SK-N-SH (cell line): Measurements from ENCODE around the gene TEX50. TPM values are rescaled to one million over a fixed set of nuclear protein-coding genes. Genes with fewer than 3 reads are reported as not detected.

Source experiments
- CTCF ChIA-PET: fragments of 300-600, 350-600 bp; formaldehyde crosslinking; extraction: SDS; loops from one replicate; lab custom pipeline; 2021; lab: Yijun Ruan, JAX
- POLR2A ChIA-PET: fragments of 350-600 bp; sonication (Branson Sonifier 250); formaldehyde crosslinking; extraction: SDS; loops from one replicate; lab custom pipeline; 2020; ENCODE audit warnings: antibody characterized with exemption, inconsistent platforms; lab: Yijun Ruan, JAX
- DNase-seq: peaks from one replicate; pipeline ENCODE4 v3.0.0; 2012
- H2AFZ ChIP-seq: fragments of 200-600 bp; sonication (generic); 2 replicates; pipeline ENCODE4 v1.8.1; 2016; ENCODE audit warnings: antibody characterized with exemption, mild to moderate bottlenecking, low read depth
- H3F3A ChIP-seq: fragments of 200-600 bp; sonication (generic); replicated peaks from 2 replicates; pipeline ENCODE3; 2016; ENCODE audit warnings: antibody characterized with exemption, mild to moderate bottlenecking; ENCODE audit not compliant: insufficient read depth
- H3K27ac ChIP-seq, 2 experiments: fragments of 200-500 bp in 1 of 2; fragments of 200-600 bp in 1 of 2; sonication (Bioruptor generic) in 1 of 2; sonication (generic), shearing (Covaris generic) in 1 of 2; 2 replicates each; pipeline versions ENCODE4 v1.5.1 to v1.6.1; 2014 to 2016; ENCODE audit warnings: low read depth in 2 of 2, inconsistent platforms in 1 of 2, low read length in 1 of 2, mild to moderate bottlenecking in 1 of 2, mixed read lengths in 1 of 2
- H3K27me3 ChIP-seq: fragments of 200-600 bp; sonication (generic), shearing (Covaris generic); 2 replicates; pipeline ENCODE4 v1.6.1; 2016; ENCODE audit warnings: mixed run types; ENCODE audit not compliant: insufficient read depth
- H3K36me3 ChIP-seq, 2 experiments: fragments of 200-500 bp in 1 of 2; fragments of 200-600 bp in 1 of 2; sonication (Bioruptor generic) in 1 of 2; sonication (generic) in 1 of 2; replicated peaks in 1 of 2; 2 replicates each; pipeline versions ENCODE3 to v1.5.1; 2014 to 2016; ENCODE audit warnings: low read length in 1 of 2, mild to moderate bottlenecking in 1 of 2; ENCODE audit not compliant: insufficient read depth in 2 of 2, control insufficient read depth in 1 of 2
- H3K4me1 ChIP-seq, 2 experiments: fragments of 200-500 bp in 1 of 2; fragments of 200-600 bp in 1 of 2; sonication (Bioruptor generic) in 1 of 2; sonication (generic), shearing (Covaris generic) in 1 of 2; 2 replicates each; pipeline versions ENCODE4 v1.5.1 to v1.6.1; 2014 to 2016; ENCODE audit warnings: low read depth in 1 of 2, low read length in 1 of 2, mixed run types in 1 of 2; ENCODE audit not compliant: insufficient read depth in 2 of 2, control insufficient read depth in 1 of 2
- H3K4me2 ChIP-seq: fragments of 200-600 bp; sonication (generic), shearing (Covaris generic); 2 replicates; pipeline ENCODE4 v1.6.1; 2017; ENCODE audit warnings: mixed run types
- H3K4me3 ChIP-seq, 2 experiments: fragments of 200-500 bp in 1 of 2; fragments of 200-600 bp in 1 of 2; sonication (Bioruptor generic) in 1 of 2; sonication (generic), shearing (Covaris generic) in 1 of 2; 2 replicates each; pipeline versions ENCODE4 v1.5.1 to v1.8.1; 2014 to 2016; ENCODE audit warnings: low read depth in 2 of 2, inconsistent platforms in 1 of 2, low read length in 1 of 2, mild to moderate bottlenecking in 1 of 2, mixed read lengths in 1 of 2, moderate library complexity in 1 of 2
- H3K79me2 ChIP-seq: fragments of 200-600 bp; sonication (generic); 2 replicates; pipeline ENCODE4 v1.8.1; 2017; ENCODE audit warnings: mild to moderate bottlenecking; ENCODE audit not compliant: insufficient read depth
- H3K9ac ChIP-seq: fragments of 200-600 bp; sonication (generic); 2 replicates; pipeline ENCODE4 v1.6.1; 2017; ENCODE audit warnings: mixed run types
- H3K9me2 ChIP-seq: fragments of 200-600 bp; sonication (generic); 2 replicates; pipeline ENCODE4 v1.6.1; 2017; ENCODE audit warnings: mixed run types
- H3K9me3 ChIP-seq: fragments of 200-600 bp; sonication (generic); 2 replicates; pipeline ENCODE4 v1.6.1; 2017; ENCODE audit warnings: mixed run types, mild to moderate bottlenecking, moderate library complexity
- H4K20me1 ChIP-seq: fragments of 200-600 bp; sonication (generic); 2 replicates; pipeline ENCODE4 v1.6.1; 2017; ENCODE audit warnings: mild to moderate bottlenecking, mixed run types; ENCODE audit not compliant: insufficient read depth
- ELF1 ChIP-seq: IDR thresholded peaks from 2 replicates; pipeline ENCODE4 v1.4.0; 2012
- EP300 ChIP-seq, 2 experiments: IDR thresholded peaks; 2 replicates each; pipeline versions ENCODE4 v1.4.0 to v1.6.1; 2012; ENCODE audit warnings: borderline replicate concordance in 1 of 2, low read depth in 1 of 2, low read length in 1 of 2
- EZH2phosphoT487 ChIP-seq: fragments of 200-600 bp; sonication (generic); IDR thresholded peaks from 2 replicates; pipeline ENCODE4 v1.6.1; 2017; ENCODE audit warnings: low read depth, mixed run types, mild to moderate bottlenecking, antibody characterized with exemption, moderate library complexity, borderline replicate concordance
- FOXM1 ChIP-seq: IDR thresholded peaks from 2 replicates; pipeline ENCODE4 v1.4.0; 2012; ENCODE audit warnings: low read depth, mild to moderate bottlenecking
- GABPA ChIP-seq: IDR thresholded peaks from 2 replicates; pipeline ENCODE4 v1.4.0; 2012; ENCODE audit warnings: low read depth, mild to moderate bottlenecking
- GATA2 ChIP-seq: sonication (generic); formaldehyde crosslinking; IDR thresholded peaks from 2 replicates; pipeline ENCODE4 v1.5.0; 2020; ENCODE audit warnings: mild to moderate bottlenecking, missing genetic modification reagents
- IRF3 ChIP-seq: fragments of 150-350 bp; IDR thresholded peaks from 2 replicates; pipeline ENCODE4 v1.6.1; 2016; ENCODE audit warnings: mild to moderate bottlenecking, low read depth, low read length
- JUND ChIP-seq: IDR thresholded peaks from 2 replicates; pipeline ENCODE4 v1.4.0; 2012
- MEF2A ChIP-seq: IDR thresholded peaks from 2 replicates; pipeline ENCODE4 v1.4.0; 2012; ENCODE audit warnings: low read depth, borderline replicate concordance
- POLR2AphosphoS5 ChIP-seq: IDR thresholded peaks from 2 replicates; pipeline ENCODE4 v1.6.1; 2012; ENCODE audit warnings: low read depth, low read length
- RCOR1 ChIP-seq: fragments of 150-350 bp; IDR thresholded peaks from 2 replicates; pipeline ENCODE4 v1.6.1; 2017; ENCODE audit warnings: antibody characterized with exemption, low read length
- SMC3 ChIP-seq: IDR thresholded peaks from 2 replicates; pipeline ENCODE4 v1.6.1; 2012; ENCODE audit warnings: low read depth, low read length, improper control_type of control experiment
- TEAD4 ChIP-seq: IDR thresholded peaks from 2 replicates; pipeline ENCODE4 v1.4.0; 2012; ENCODE audit warnings: mild to moderate bottlenecking, borderline replicate concordance; ENCODE audit not compliant: insufficient read depth
- USF2 ChIP-seq: fragments of 150-350 bp; IDR thresholded peaks from 2 replicates; pipeline ENCODE4 v1.6.1; 2017; ENCODE audit warnings: antibody characterized with exemption, low read length, low read depth, borderline replicate concordance
- YY1 ChIP-seq: IDR thresholded peaks from 2 replicates; pipeline ENCODE4 v1.4.0; 2012; ENCODE audit warnings: low read depth, mild to moderate bottlenecking
- WGBS: methylation state at CpG from one replicate; pipeline ENCODE4 v1.1.6; 2017; ENCODE audit warnings: low lambda C conversion rate; 5-methylcytosine and 5-hydroxymethylcytosine counted together
- polyA plus RNA-seq, 3 experiments: library from polyadenylated mRNA; depleted of rRNA; stranded (reverse); fragments of >200 nt; gene quantifications; 2 replicates each; pipeline ENCODE4 v1.2.3, GENCODE V29; 2012
- TF ChIP-seq, protein P1 (sequence below): IDR thresholded peaks from 2 replicates; pipeline ENCODE4 v1.4.0; 2012; ENCODE audit warnings: low read depth, borderline replicate concordance
- TF ChIP-seq, protein P2 (sequence below): IDR thresholded peaks from 2 replicates; pipeline ENCODE4; 2012

TEX50 gene
- polyA plus RNA-seq, 1 of the 3 experiments (the other 2 are of a cell fraction) = not detected

DNA sequence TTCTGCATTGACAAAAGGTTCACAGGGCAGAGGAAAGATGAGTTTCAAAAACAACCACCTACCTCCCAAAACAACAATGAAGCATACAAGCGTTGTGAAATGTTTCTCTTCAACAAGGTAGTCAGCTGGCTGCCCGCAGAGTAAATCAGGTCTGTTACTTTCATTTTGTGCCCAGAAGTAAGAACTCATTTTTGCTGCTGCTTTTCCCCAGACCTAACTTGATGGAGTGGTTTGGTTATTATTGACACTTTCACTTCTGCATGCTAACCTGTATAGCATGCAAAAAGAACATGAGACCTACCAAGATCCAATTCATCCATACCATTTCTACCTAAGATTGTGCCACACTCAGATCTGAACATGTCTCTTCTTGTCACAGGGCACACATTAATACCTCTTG is 33.5 kb upstream of the TEX50 start:
- Histone ChIP-seq H3K9me2 (no peaks in the 10 kb centered on the region), H2AFZ (no peak overlapping the region), H3K9ac (no peak overlapping the region), H3K4me2 (no peak overlapping the region), H3K79me2 (no peaks in the 10 kb centered on the region), H3K27ac (no peak overlapping the region), H3K4me3 (no peak overlapping the region), H3K4me1 (no peaks in the 10 kb centered on the region), H3F3A (no peaks in the 10 kb centered on the region), H3K36me3 (peaks cover 0 to 6% of the 10 kb centered on the region in 2 experiments), H3K9me3 (0 out of 2 replicates have a peak, but pooled peaks cover under 1% of the 10 kb centered on the region), H4K20me1 (no peaks in the 10 kb centered on the region), H3K27me3 (no peaks in the 10 kb centered on the region)
- TF ChIP-seq EP300 (IDR thresholded peaks at IDR 0.05; ENCODE audit: borderline replicate concordance in 1 of 2, low read depth in 1 of 2, low read length in 1 of 2) (no peak), GABPA (no peak), SMC3 (no peak), USF2 (no peak), IRF3 (no peak)
- TF ChIP-seq, protein P1, sequence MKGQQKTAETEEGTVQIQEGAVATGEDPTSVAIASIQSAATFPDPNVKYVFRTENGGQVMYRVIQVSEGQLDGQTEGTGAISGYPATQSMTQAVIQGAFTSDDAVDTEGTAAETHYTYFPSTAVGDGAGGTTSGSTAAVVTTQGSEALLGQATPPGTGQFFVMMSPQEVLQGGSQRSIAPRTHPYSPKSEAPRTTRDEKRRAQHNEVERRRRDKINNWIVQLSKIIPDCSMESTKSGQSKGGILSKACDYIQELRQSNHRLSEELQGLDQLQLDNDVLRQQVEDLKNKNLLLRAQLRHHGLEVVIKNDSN = no peak
- ChIA-PET CTCF (no interaction called here), POLR2A (no interaction called here)
- no peak for DNase-seq
- WGBS = 79% methylated on average over 2 of the region's 2 CpGs

GRCh38 chr1:173603056-173603591 is 32.0 kb upstream of the TEX50 start, which contains the start of gene SLC9C2:
Gene SLC9C2 (minus strand): TSS chr1:173603072. CDS start chr1:173601776, 1,296 bp downstream.
- POLR2A ChIA-PET = no interaction called here
- 73% methylated on average over 5 of the region's 5 CpGs for WGBS
- DNase-seq = no peak

More at GRCh38 chr1:173603056-173603591, 32.0 kb upstream of the TEX50 start, which contains the start of gene SLC9C2:
- no peak within 1 kb of the TSS for H3K9ac ChIP-seq
- no peaks in the 10 kb centered on the region for H3K36me3 ChIP-seq
- CTCF ChIA-PET = no interaction called here
- H3F3A ChIP-seq = no peaks in the 10 kb centered on the region
- no peaks in the 10 kb centered on the region for H3K9me3 ChIP-seq
- H3K4me2 ChIP-seq = no peak within 1 kb of the TSS
- H3K9me2 ChIP-seq = no peaks in the 10 kb centered on the region
- no peaks in the 10 kb centered on the region for H3K27me3 ChIP-seq
- no peak for TF ChIP-seq JUND
- TF ChIP-seq ELF1 = no peak
- TF ChIP-seq GATA2 (CRISPR knock-in tag) = no peak
- no peak for TF ChIP-seq TEAD4
- TF ChIP-seq EZH2phosphoT487 = no peak
- TF ChIP-seq RCOR1 = no peak
- no peak for TF ChIP-seq GABPA
- TF ChIP-seq, protein P2, sequence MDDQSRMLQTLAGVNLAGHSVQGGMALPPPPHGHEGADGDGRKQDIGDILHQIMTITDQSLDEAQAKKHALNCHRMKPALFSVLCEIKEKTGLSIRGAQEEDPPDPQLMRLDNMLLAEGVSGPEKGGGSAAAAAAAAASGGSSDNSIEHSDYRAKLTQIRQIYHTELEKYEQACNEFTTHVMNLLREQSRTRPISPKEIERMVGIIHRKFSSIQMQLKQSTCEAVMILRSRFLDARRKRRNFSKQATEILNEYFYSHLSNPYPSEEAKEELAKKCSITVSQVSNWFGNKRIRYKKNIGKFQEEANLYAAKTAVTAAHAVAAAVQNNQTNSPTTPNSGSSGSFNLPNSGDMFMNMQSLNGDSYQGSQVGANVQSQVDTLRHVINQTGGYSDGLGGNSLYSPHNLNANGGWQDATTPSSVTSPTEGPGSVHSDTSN = no peak
- no peak for TF ChIP-seq FOXM1
- no peak for TF ChIP-seq YY1
- no peak for TF ChIP-seq POLR2AphosphoS5
- TF ChIP-seq MEF2A = no peak
- TF ChIP-seq SMC3 = no peak
- no peak for TF ChIP-seq EP300 (IDR thresholded peaks at IDR 0.05; ENCODE audit: borderline replicate concordance in 1 of 2, low read depth in 1 of 2, low read length in 1 of 2)
- TF ChIP-seq, all 33 proteins: peak for 0
- Histone ChIP-seq H3K27ac (no peak within 1 kb of the TSS), H4K20me1 (no peaks in the 10 kb centered on the region), H3K4me1 (no peaks in the 10 kb centered on the region), H3K79me2 (no peaks in the 10 kb centered on the region), H2AFZ (no peak within 1 kb of the TSS), H3K4me3 (no peak within 1 kb of the TSS)
